B cell (primary cell): Measurements from ENCODE around the gene HNRNPC. TPM values are rescaled to one million over a fixed set of nuclear protein-coding genes. Genes with fewer than 3 reads are reported as not detected.

Source experiments
- ATAC-seq: fragments of 200-7000 bp; cut with Tn5 transposase; one replicate; pipeline ENCODE4 v1.10.0; 2021; ENCODE audit warnings: low read depth, mild to moderate bottlenecking, moderate number of reproducible peaks, moderate library complexity
- CTCF ChIA-PET: fragments of 350-600 bp; sonication (Branson Sonifier 250); formaldehyde crosslinking; loops from one replicate; lab custom pipeline; 2021; ENCODE audit warnings: antibody characterized with exemption, inconsistent platforms; lab: Charles Lee
- POLR2A ChIA-PET: fragments of 350-600 bp; sonication (Branson Sonifier 250); formaldehyde crosslinking; loops from one replicate; lab custom pipeline; 2021; ENCODE audit warnings: antibody characterized with exemption; lab: Charles Lee
- DNase-seq: peaks from one replicate; pipeline ENCODE4 v3.0.0; 2013
- H2AFZ ChIP-seq: 2 replicates; pipeline ENCODE4 v1.6.1; 2012; ENCODE audit warnings: mild to moderate bottlenecking, low read depth, low read length; ENCODE audit not compliant: insufficient read depth, poor library complexity, severe bottlenecking
- H3K27ac ChIP-seq, 2 donors: 1 replicate in 1 of 2; 2 replicates in 1 of 2; pipeline ENCODE4 v1.5.1; 2012 to 2013; ENCODE audit warnings: low read length in 2 of 2, mild to moderate bottlenecking in 2 of 2, moderate library complexity in 1 of 2
- H3K27me3 ChIP-seq, 4 experiments: fragments of 200-600 bp in 1 of 4; sonication (generic) in 1 of 4; replicated peaks in 1 of 4; 1 replicate in 2 of 4; 2 replicates in 2 of 4; pipeline versions ENCODE4 v1.6.1 to v1.7.0; 2013 to 2016; ENCODE audit warnings: low read length in 3 of 4, mild to moderate bottlenecking in 2 of 4, mixed read lengths in 1 of 4, moderate library complexity in 1 of 4; ENCODE audit not compliant: insufficient read depth in 4 of 4, control insufficient read depth in 3 of 4; ENCODE audit errors: control extremely low read depth in 1 of 4
- H3K36me3 ChIP-seq, 2 experiments: replicated peaks in 1 of 2; 1 replicate in 1 of 2; 2 replicates in 1 of 2; pipeline versions ENCODE4 v1.6.1 to v1.7.1; 2013; ENCODE audit warnings: low read length in 1 of 2; ENCODE audit not compliant: insufficient read depth in 2 of 2, control insufficient read depth in 1 of 2; ENCODE audit errors: control extremely low read depth in 1 of 2, extremely low read depth in 1 of 2
- H3K4me1 ChIP-seq, 2 donors: fragments of 200-600 bp in 1 of 2; sonication (generic) in 1 of 2; 1 replicate in 1 of 2; 2 replicates in 1 of 2; pipeline versions ENCODE4 v1.5.1 to v1.6.1; 2013 to 2017; ENCODE audit warnings: low read length in 2 of 2; ENCODE audit not compliant: control insufficient read depth in 2 of 2, insufficient read depth in 2 of 2
- H3K4me2 ChIP-seq: replicated peaks from 2 replicates; pipeline ENCODE3; 2012; ENCODE audit warnings: mild to moderate bottlenecking, low read depth, low read length; ENCODE audit not compliant: poor library complexity, severe bottlenecking
- H3K4me3 ChIP-seq, 5 experiments: fragments of 200-600 bp in 1 of 5; sonication (generic) in 1 of 5; 1 replicate in 3 of 5; 2 replicates in 2 of 5; pipeline versions ENCODE4 v1.5.1 to v1.7.0; 2011 to 2016; ENCODE audit warnings: low read length in 4 of 5, mild to moderate bottlenecking in 4 of 5, low read depth in 2 of 5, control low read depth in 1 of 5, moderate library complexity in 1 of 5; ENCODE audit not compliant: insufficient read depth in 1 of 5; ENCODE audit errors: control extremely low read depth in 1 of 5, extremely low read depth in 1 of 5
- H3K79me2 ChIP-seq: fragments of 200-600 bp; sonication (generic); one replicate; pipeline ENCODE4 v1.6.0; 2016; ENCODE audit warnings: low read length; ENCODE audit not compliant: control insufficient read depth, insufficient read depth
- H3K9ac ChIP-seq: fragments of 200-600 bp; sonication (generic); 2 replicates; pipeline ENCODE4 v1.6.1; 2017; ENCODE audit warnings: mild to moderate bottlenecking, low read length, moderate library complexity
- H3K9me3 ChIP-seq, 3 donors: one replicate each; pipeline versions ENCODE4 v1.6.1 to v1.7.1; 2013; ENCODE audit warnings: low read length in 2 of 3; ENCODE audit not compliant: control insufficient read depth in 2 of 3, insufficient read depth in 1 of 3; ENCODE audit errors: control extremely low read depth in 1 of 3
- H4K20me1 ChIP-seq: 2 replicates; pipeline ENCODE4 v1.6.0; 2012; ENCODE audit warnings: mild to moderate bottlenecking, low read length; ENCODE audit not compliant: insufficient read depth, control insufficient read depth, poor library complexity, severe bottlenecking
- H3K27ac Mint-ChIP-seq: one replicate; pipeline ENCODE4 v1.8.0; 2021; ENCODE audit warnings: mixed read lengths
- H3K27me3 Mint-ChIP-seq: one replicate; pipeline ENCODE4 v1.8.0; 2021; ENCODE audit warnings: mixed read lengths
- H3K4me1 Mint-ChIP-seq: one replicate; pipeline ENCODE4 v1.8.0; 2021; ENCODE audit warnings: mixed read lengths
- H3K4me3 Mint-ChIP-seq: one replicate; pipeline ENCODE4 v1.8.0; 2021; ENCODE audit warnings: mixed read lengths
- H3K9me3 Mint-ChIP-seq: one replicate; pipeline ENCODE4 v1.8.0; 2022; ENCODE audit warnings: mixed read lengths; ENCODE audit not compliant: insufficient read depth
- EZH2 ChIP-seq: IDR thresholded peaks from 2 replicates; pipeline ENCODE4 v1.6.1; 2012; ENCODE audit warnings: borderline replicate concordance, low read depth, mild to moderate bottlenecking, moderate library complexity, low read length; ENCODE audit not compliant: insufficient read depth, poor library complexity, severe bottlenecking
- WGBS: methylation state at CpG from one replicate; pipeline ENCODE4 v1.1.5; 2013; ENCODE audit warnings: missing lambda C conversion rate; ENCODE audit not compliant: insufficient coverage; 5-methylcytosine and 5-hydroxymethylcytosine counted together
- intact Hi-C: fragments of 100-400 bp; cut with micrococcal nuclease; formaldehyde crosslinking; loops from one replicate; pipeline ENCODE4 v1.10.0; 2022
- polyA plus RNA-seq: library from polyadenylated mRNA; depleted of rRNA; stranded (reverse); fragments of >200 nt; gene quantifications from 2 replicates; pipeline ENCODE4 v1.2.3, GENCODE V29; 2012
- total RNA-seq, 2 donors: library from RNA; stranded (reverse); fragments of 120-200 nt in 1 of 2; gene quantifications; 1 replicate in 1 of 2; 2 replicates in 1 of 2; pipeline versions ENCODE4 v1.2.3 to v1.2.4, GENCODE V29; 2013 to 2022
- TF ChIP-seq, protein P1 (sequence below): fragments of 200-600 bp; IDR thresholded peaks from one replicate; pipeline ENCODE4 v1.8.0; 2022; ENCODE audit warnings: antibody characterized with exemption, mild to moderate bottlenecking

The HNRNPC gene
- total and polyA plus RNA-seq, 2 donors (not counting 1 experiment from before 2014, with no cell fraction given) = 358 to 497 TPM

- Histone ChIP-seq H3K27me3 (no peaks in the 10 kb centered on the region), H3K4me3 (no peak overlapping the region), H3K27ac (no peak overlapping the region), H3K79me2 (no peaks in the 10 kb centered on the region), H3K9ac (no peak overlapping the region), H3K4me1 (no peaks in the 10 kb centered on the region), H3K4me2 (no peak overlapping the region), H3K9me3 (no peaks in the 10 kb centered on the region), H4K20me1 (no peaks in the 10 kb centered on the region), H2AFZ (no peak overlapping the region), H3K36me3 (peaks cover 0 to under 1% of the 10 kb centered on the region in 2 experiments)
- no peak overlapping the region for H3K27ac Mint-ChIP-seq
- ChIA-PET POLR2A (no interaction called here), CTCF (no interaction called here)
- H3K4me3 Mint-ChIP-seq = no peak overlapping the region
- TF ChIP-seq, protein P1, sequence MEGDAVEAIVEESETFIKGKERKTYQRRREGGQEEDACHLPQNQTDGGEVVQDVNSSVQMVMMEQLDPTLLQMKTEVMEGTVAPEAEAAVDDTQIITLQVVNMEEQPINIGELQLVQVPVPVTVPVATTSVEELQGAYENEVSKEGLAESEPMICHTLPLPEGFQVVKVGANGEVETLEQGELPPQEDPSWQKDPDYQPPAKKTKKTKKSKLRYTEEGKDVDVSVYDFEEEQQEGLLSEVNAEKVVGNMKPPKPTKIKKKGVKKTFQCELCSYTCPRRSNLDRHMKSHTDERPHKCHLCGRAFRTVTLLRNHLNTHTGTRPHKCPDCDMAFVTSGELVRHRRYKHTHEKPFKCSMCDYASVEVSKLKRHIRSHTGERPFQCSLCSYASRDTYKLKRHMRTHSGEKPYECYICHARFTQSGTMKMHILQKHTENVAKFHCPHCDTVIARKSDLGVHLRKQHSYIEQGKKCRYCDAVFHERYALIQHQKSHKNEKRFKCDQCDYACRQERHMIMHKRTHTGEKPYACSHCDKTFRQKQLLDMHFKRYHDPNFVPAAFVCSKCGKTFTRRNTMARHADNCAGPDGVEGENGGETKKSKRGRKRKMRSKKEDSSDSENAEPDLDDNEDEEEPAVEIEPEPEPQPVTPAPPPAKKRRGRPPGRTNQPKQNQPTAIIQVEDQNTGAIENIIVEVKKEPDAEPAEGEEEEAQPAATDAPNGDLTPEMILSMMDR = no peak
- TF ChIP-seq EZH2 = no peak
- ATAC-seq = no peak
- no peaks in the 10 kb centered on the region for H3K4me1 Mint-ChIP-seq
- WGBS = no CpG with 5 or more reads among the region's 3 CpGs
- no peak for DNase-seq
- no peaks in the 10 kb centered on the region for H3K27me3 Mint-ChIP-seq
- intact Hi-C loops = no loop called here
- H3K9me3 Mint-ChIP-seq = no peaks in the 10 kb centered on the region
Measured at GRCh38 chr14:21199611-21200560, 69.4 kb downstream of the HNRNPC start.
